ENCODE results near the gene MRTFB. TPM values are rescaled to one million over a fixed set of nuclear protein-coding genes. Genes with fewer than 3 reads are reported as not detected.

MRTFB gene
- total and polyA plus RNA-seq, 11 donors, result 8.0 to 38.3 (median 25.3) TPM

GRCh38 chr16:14172200-14172809, 101.2 kb downstream of the MRTFB start:
- DNase-seq, result no peak
- no peaks in the 10 kb centered on the region for H3K36me3 ChIP-seq
- intact Hi-C loops (cut with DNase I), result loop anchor here in 1 of 10 donors (10.0 kb wide), 1 partner anchor 68 kb away; no protein-coding TSS in a partner anchor
- H3K27me3 ChIP-seq, result no peaks in the 10 kb centered on the region
- no peak overlapping the region for H3K27ac ChIP-seq
- no peak overlapping the region for H3K4me3 ChIP-seq
- no peaks in the 10 kb centered on the region for H3K4me1 ChIP-seq
- ATAC-seq, result no peak
- peaks cover 0 to 19% (median 0%) of the 10 kb centered on the region in 12 donors for H3K9me3 ChIP-seq
- WGBS, 4 donors, result 93 to 98% (median 96%) methylated on average over 3 of the region's 3 CpGs
- TF ChIP-seq CTCF (IDR thresholded peaks at IDR 0.05) (no peak), POLR2A (IDR thresholded peaks at IDR 0.05) (no peak)

GRCh38 chr16:14175086-14175485, 104.0 kb downstream of the MRTFB start:
- Histone ChIP-seq H3K36me3 (no peaks in the 10 kb centered on the region), H3K4me1 (peaks cover 0 to 2% (median 0%) of the 10 kb centered on the region in 12 donors), H3K27ac (no peak overlapping the region), H3K27me3 (no peaks in the 10 kb centered on the region), H3K9me3 (peaks cover 0 to 19% (median 0%) of the 10 kb centered on the region in 12 donors), H3K4me3 (no peak overlapping the region)
- DNase-seq (no peak), ATAC-seq (no peak)
- no peak for TF ChIP-seq CTCF (IDR thresholded peaks at IDR 0.05)
- no peak for TF ChIP-seq POLR2A (IDR thresholded peaks at IDR 0.05)
- WGBS, 4 donors, result 94 to 98% (median 97%) methylated on average over 3 of the region's 3 CpGs
- intact Hi-C loops (cut with DNase I), result loop anchor here in 1 of 10 donors (10.0 kb wide), 1 partner anchor 70 kb away; no protein-coding TSS in a partner anchor

- Histone ChIP-seq H3K27ac (no peak overlapping the region), H3K27me3 (no peaks in the 10 kb centered on the region), H3K9me3 (peaks cover 0 to 11% (median 0%) of the 10 kb centered on the region in 12 donors), H3K36me3 (no peaks in the 10 kb centered on the region), H3K4me1 (peaks cover 0 to 26% (median 8%) of the 10 kb centered on the region in 12 donors), H3K4me3 (no peak overlapping the region)
- DNase-seq (no peak), ATAC-seq (no peak)
- WGBS, 4 donors, result 96 to 99% (median 97%) methylated on average over 4 of the region's 4 CpGs
- TF ChIP-seq POLR2A (IDR thresholded peaks at IDR 0.05) (no peak), CTCF (IDR thresholded peaks at IDR 0.05) (no peak)
- intact Hi-C loops (cut with DNase I), result loop anchor here in 1 of 10 donors (10.0 kb wide), 1 partner anchor 73 kb away; no protein-coding TSS in a partner anchor
Observed at GRCh38 chr16:14177704-14178103, 106.6 kb downstream of the MRTFB start.

- H3K4me3 ChIP-seq, result no peak overlapping the region
- H3K9me3 ChIP-seq, result peaks cover 0 to under 1% (median 0%) of the 10 kb centered on the region in 12 donors
- DNase-seq (no peak), ATAC-seq (no peak)
- H3K36me3 ChIP-seq, result no peaks in the 10 kb centered on the region
- 94 to 99% (median 96%) methylated on average over 1 of the region's 1 CpG for WGBS, 4 donors
- TF ChIP-seq POLR2A (IDR thresholded peaks at IDR 0.05) (no peak), CTCF (IDR thresholded peaks at IDR 0.05) (no peak)
- H3K4me1 ChIP-seq, result peaks cover 0 to 39% (median 12%) of the 10 kb centered on the region in 12 donors
- no peaks in the 10 kb centered on the region for H3K27me3 ChIP-seq
- intact Hi-C loops (cut with DNase I), result loop anchor here in 1 of 10 donors (10.0 kb wide), 1 partner anchor 74 kb away; no protein-coding TSS in a partner anchor
- no peak overlapping the region for H3K27ac ChIP-seq
Observed at GRCh38 chr16:14179116-14179515, 108.0 kb downstream of the MRTFB start.
